B cell (primary cell): ENCODE data around the gene LLPH. TPM values are rescaled to one million over a fixed set of nuclear protein-coding genes. Genes with fewer than 3 reads are reported as not detected.

ENCODE experiments used
- ATAC-seq: fragments of 200-7000 bp; cut with Tn5 transposase; one replicate; pipeline ENCODE4 v1.10.0; 2021; ENCODE audit warnings: low read depth, mild to moderate bottlenecking, moderate number of reproducible peaks, moderate library complexity
- CTCF ChIA-PET: fragments of 350-600 bp; sonication (Branson Sonifier 250); formaldehyde crosslinking; loops from one replicate; lab custom pipeline; 2021; ENCODE audit warnings: antibody characterized with exemption, inconsistent platforms; lab: Charles Lee
- POLR2A ChIA-PET: fragments of 350-600 bp; sonication (Branson Sonifier 250); formaldehyde crosslinking; loops from one replicate; lab custom pipeline; 2021; ENCODE audit warnings: antibody characterized with exemption; lab: Charles Lee
- DNase-seq: peaks from one replicate; pipeline ENCODE4 v3.0.0; 2013
- H2AFZ ChIP-seq: 2 replicates; pipeline ENCODE4 v1.6.1; 2012; ENCODE audit warnings: mild to moderate bottlenecking, low read depth, low read length; ENCODE audit not compliant: insufficient read depth, poor library complexity, severe bottlenecking
- H3K27ac ChIP-seq, 2 donors: 1 replicate in 1 of 2; 2 replicates in 1 of 2; pipeline ENCODE4 v1.5.1; 2012 to 2013; ENCODE audit warnings: low read length in 2 of 2, mild to moderate bottlenecking in 2 of 2, moderate library complexity in 1 of 2
- H3K27me3 ChIP-seq, 4 experiments: fragments of 200-600 bp in 1 of 4; sonication (generic) in 1 of 4; replicated peaks in 1 of 4; 1 replicate in 2 of 4; 2 replicates in 2 of 4; pipeline versions ENCODE4 v1.6.1 to v1.7.0; 2013 to 2016; ENCODE audit warnings: low read length in 3 of 4, mild to moderate bottlenecking in 2 of 4, mixed read lengths in 1 of 4, moderate library complexity in 1 of 4; ENCODE audit not compliant: insufficient read depth in 4 of 4, control insufficient read depth in 3 of 4; ENCODE audit errors: control extremely low read depth in 1 of 4
- H3K36me3 ChIP-seq, 2 experiments: replicated peaks in 1 of 2; 1 replicate in 1 of 2; 2 replicates in 1 of 2; pipeline versions ENCODE4 v1.6.1 to v1.7.1; 2013; ENCODE audit warnings: low read length in 1 of 2; ENCODE audit not compliant: insufficient read depth in 2 of 2, control insufficient read depth in 1 of 2; ENCODE audit errors: control extremely low read depth in 1 of 2, extremely low read depth in 1 of 2
- H3K4me1 ChIP-seq, 2 donors: fragments of 200-600 bp in 1 of 2; sonication (generic) in 1 of 2; 1 replicate in 1 of 2; 2 replicates in 1 of 2; pipeline versions ENCODE4 v1.5.1 to v1.6.1; 2013 to 2017; ENCODE audit warnings: low read length in 2 of 2; ENCODE audit not compliant: control insufficient read depth in 2 of 2, insufficient read depth in 2 of 2
- H3K4me2 ChIP-seq: replicated peaks from 2 replicates; pipeline ENCODE3; 2012; ENCODE audit warnings: mild to moderate bottlenecking, low read depth, low read length; ENCODE audit not compliant: poor library complexity, severe bottlenecking
- H3K4me3 ChIP-seq, 5 experiments: fragments of 200-600 bp in 1 of 5; sonication (generic) in 1 of 5; 1 replicate in 3 of 5; 2 replicates in 2 of 5; pipeline versions ENCODE4 v1.5.1 to v1.7.0; 2011 to 2016; ENCODE audit warnings: low read length in 4 of 5, mild to moderate bottlenecking in 4 of 5, low read depth in 2 of 5, control low read depth in 1 of 5, moderate library complexity in 1 of 5; ENCODE audit not compliant: insufficient read depth in 1 of 5; ENCODE audit errors: control extremely low read depth in 1 of 5, extremely low read depth in 1 of 5
- H3K79me2 ChIP-seq: fragments of 200-600 bp; sonication (generic); one replicate; pipeline ENCODE4 v1.6.0; 2016; ENCODE audit warnings: low read length; ENCODE audit not compliant: control insufficient read depth, insufficient read depth
- H3K9ac ChIP-seq: fragments of 200-600 bp; sonication (generic); 2 replicates; pipeline ENCODE4 v1.6.1; 2017; ENCODE audit warnings: mild to moderate bottlenecking, low read length, moderate library complexity
- H3K9me3 ChIP-seq, 3 donors: one replicate each; pipeline versions ENCODE4 v1.6.1 to v1.7.1; 2013; ENCODE audit warnings: low read length in 2 of 3; ENCODE audit not compliant: control insufficient read depth in 2 of 3, insufficient read depth in 1 of 3; ENCODE audit errors: control extremely low read depth in 1 of 3
- H4K20me1 ChIP-seq: 2 replicates; pipeline ENCODE4 v1.6.0; 2012; ENCODE audit warnings: mild to moderate bottlenecking, low read length; ENCODE audit not compliant: insufficient read depth, control insufficient read depth, poor library complexity, severe bottlenecking
- H3K27ac Mint-ChIP-seq: one replicate; pipeline ENCODE4 v1.8.0; 2021; ENCODE audit warnings: mixed read lengths
- H3K27me3 Mint-ChIP-seq: one replicate; pipeline ENCODE4 v1.8.0; 2021; ENCODE audit warnings: mixed read lengths
- H3K4me1 Mint-ChIP-seq: one replicate; pipeline ENCODE4 v1.8.0; 2021; ENCODE audit warnings: mixed read lengths
- H3K4me3 Mint-ChIP-seq: one replicate; pipeline ENCODE4 v1.8.0; 2021; ENCODE audit warnings: mixed read lengths
- H3K9me3 Mint-ChIP-seq: one replicate; pipeline ENCODE4 v1.8.0; 2022; ENCODE audit warnings: mixed read lengths; ENCODE audit not compliant: insufficient read depth
- CTCF ChIP-seq: fragments of 200-600 bp; IDR thresholded peaks from one replicate; pipeline ENCODE4 v1.8.0; 2022; ENCODE audit warnings: antibody characterized with exemption, mild to moderate bottlenecking
- EZH2 ChIP-seq: IDR thresholded peaks from 2 replicates; pipeline ENCODE4 v1.6.1; 2012; ENCODE audit warnings: borderline replicate concordance, low read depth, mild to moderate bottlenecking, moderate library complexity, low read length; ENCODE audit not compliant: insufficient read depth, poor library complexity, severe bottlenecking
- WGBS: methylation state at CpG from one replicate; pipeline ENCODE4 v1.1.5; 2013; ENCODE audit warnings: missing lambda C conversion rate; ENCODE audit not compliant: insufficient coverage; 5-methylcytosine and 5-hydroxymethylcytosine counted together
- intact Hi-C: fragments of 100-400 bp; cut with micrococcal nuclease; formaldehyde crosslinking; loops from one replicate; pipeline ENCODE4 v1.10.0; 2022
- polyA plus RNA-seq: library from polyadenylated mRNA; depleted of rRNA; stranded (reverse); fragments of >200 nt; gene quantifications from 2 replicates; pipeline ENCODE4 v1.2.3, GENCODE V29; 2012
- total RNA-seq, 2 donors: library from RNA; stranded (reverse); fragments of 120-200 nt in 1 of 2; gene quantifications; 1 replicate in 1 of 2; 2 replicates in 1 of 2; pipeline versions ENCODE4 v1.2.3 to v1.2.4, GENCODE V29; 2013 to 2022

LLPH gene
- total and polyA plus RNA-seq, 2 donors (not counting 1 experiment from before 2014, with no cell fraction given) = 2.1 to 23.4 TPM

GRCh38 chr12:66139328-66139727 lies 8.8 kb upstream of the LLPH start:
- DNase-seq (no peak), ATAC-seq (no peak)
- H3K27ac Mint-ChIP-seq = no peak overlapping the region
- TF ChIP-seq EZH2 = no peak
- TF ChIP-seq CTCF = no peak
- peaks cover 6% of the 10 kb centered on the region for H3K9me3 Mint-ChIP-seq
- Histone ChIP-seq H2AFZ (no peak overlapping the region), H3K4me2 (no peak overlapping the region), H3K4me3 (no peak overlapping the region), H3K36me3 (peaks cover 24 to 64% of the 10 kb centered on the region in 2 experiments), H3K79me2 (peaks cover 16% of the 10 kb centered on the region), H3K4me1 (no peaks in the 10 kb centered on the region), H3K27ac (no peak overlapping the region), H4K20me1 (peaks cover 14% of the 10 kb centered on the region), H3K9me3 (peaks cover 3 to 19% (median 3%) of the 10 kb centered on the region in 3 donors), H3K9ac (no peak overlapping the region), H3K27me3 (no peaks in the 10 kb centered on the region)
- CTCF ChIA-PET = no interaction called here
- WGBS = 100% methylated on average over 2 of the region's 2 CpGs
- H3K4me3 Mint-ChIP-seq = no peak overlapping the region
- POLR2A ChIA-PET = no interaction called here
- no peaks in the 10 kb centered on the region for H3K27me3 Mint-ChIP-seq
- intact Hi-C loops = loop anchor here (10.0 kb wide), 1 partner anchor 1125 kb away; the partner anchor contains the start of gene CAND1
- no peaks in the 10 kb centered on the region for H3K4me1 Mint-ChIP-seq

DNA sequence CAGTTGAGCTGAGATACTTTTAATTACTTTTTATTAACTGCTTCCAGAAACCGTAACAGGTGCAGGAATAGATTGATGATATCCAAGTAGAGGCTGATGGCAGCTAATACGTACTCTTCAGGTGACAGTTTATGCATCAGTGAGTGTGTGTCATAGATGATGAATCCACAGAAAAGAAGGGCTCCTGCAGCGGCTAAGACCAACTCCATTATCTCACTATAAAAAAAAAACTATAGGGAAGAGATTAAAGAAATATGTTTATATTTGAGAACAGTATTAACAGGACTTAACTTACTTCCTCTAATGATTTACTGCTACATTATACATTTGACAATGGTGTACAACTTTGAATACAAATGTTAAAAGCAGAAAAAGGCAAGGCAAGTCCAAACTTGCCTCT lies 7.4 kb upstream of the LLPH start:
- 92% methylated on average over 2 of the region's 3 CpGs for WGBS

More for the DNA sequence above, 7.4 kb upstream of the LLPH start:
- intact Hi-C loops = loop anchor here (10.0 kb wide), 1 partner anchor 1127 kb away; the partner anchor contains the start of gene CAND1
- Histone ChIP-seq H3K27me3 (no peaks in the 10 kb centered on the region), H3K9me3 (peaks cover 3 to 19% (median 3%) of the 10 kb centered on the region in 3 donors), H3K4me2 (no peak overlapping the region), H3K36me3 (peaks cover 25 to 53% of the 10 kb centered on the region in 2 experiments), H4K20me1 (peaks cover 11% of the 10 kb centered on the region), H3K79me2 (peaks cover 16% of the 10 kb centered on the region), H3K4me3 (no peak overlapping the region), H3K9ac (no peak overlapping the region), H2AFZ (no peak overlapping the region), H3K27ac (no peak overlapping the region), H3K4me1 (no peaks in the 10 kb centered on the region)
- H3K27me3 Mint-ChIP-seq = no peaks in the 10 kb centered on the region
- H3K9me3 Mint-ChIP-seq = peaks cover 6% of the 10 kb centered on the region
- ATAC-seq (no peak), DNase-seq (no peak)
- ChIA-PET POLR2A (interaction anchor here (1.1 kb wide), 1 partner anchor 31 kb away, joined by 4 read pairs; no protein-coding TSS in a partner anchor), CTCF (no interaction called here)
- H3K4me3 Mint-ChIP-seq = no peak overlapping the region
- H3K27ac Mint-ChIP-seq = no peak overlapping the region
- TF ChIP-seq CTCF (no peak), EZH2 (no peak)
- no peaks in the 10 kb centered on the region for H3K4me1 Mint-ChIP-seq
